Dendritic cell treated with granulocyte-macrophage colony-stimulating factor and Interleukin-4, amounts not matched to agents 40 ng/mL and 50 ng/mL, for 4 days (primary cell): ENCODE results near the gene FAM210B.
"Not testable (repeated sequence)": the region's sequence is repeated elsewhere in the genome, so short reads cannot be mapped to it uniquely, and the experiment has no call there.

Source experiments
- H3K27ac Mint-ChIP-seq: one replicate; pipeline ENCODE4 v1.8.0; 2022; ENCODE audit warnings: mild to moderate bottlenecking, mixed read lengths
- H3K27me3 Mint-ChIP-seq: one replicate; pipeline ENCODE4 v1.8.0; 2022; ENCODE audit warnings: mild to moderate bottlenecking, mixed read lengths
- H3K36me3 Mint-ChIP-seq: one replicate; pipeline ENCODE4 v1.8.0; 2022; ENCODE audit warnings: low read depth, mixed read lengths
- H3K4me1 Mint-ChIP-seq: one replicate; pipeline ENCODE4 v1.8.0; 2022; ENCODE audit warnings: low read depth, mixed read lengths
- H3K4me3 Mint-ChIP-seq: one replicate; pipeline ENCODE4 v1.8.0; 2022; ENCODE audit warnings: mild to moderate bottlenecking, moderate library complexity, mixed read lengths
- H3K9me3 Mint-ChIP-seq: one replicate; pipeline ENCODE4 v1.8.0; 2022; ENCODE audit warnings: mixed read lengths
- intact Hi-C: fragments of 100-400 bp; cut with micrococcal nuclease; formaldehyde crosslinking; loops from one replicate; pipeline ENCODE4 v1.15.0; 2022

The FAM210B gene, protein sequence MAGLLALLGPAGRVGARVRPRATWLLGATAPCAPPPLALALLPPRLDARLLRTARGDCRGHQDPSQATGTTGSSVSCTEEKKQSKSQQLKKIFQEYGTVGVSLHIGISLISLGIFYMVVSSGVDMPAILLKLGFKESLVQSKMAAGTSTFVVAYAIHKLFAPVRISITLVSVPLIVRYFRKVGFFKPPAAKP

DNA sequence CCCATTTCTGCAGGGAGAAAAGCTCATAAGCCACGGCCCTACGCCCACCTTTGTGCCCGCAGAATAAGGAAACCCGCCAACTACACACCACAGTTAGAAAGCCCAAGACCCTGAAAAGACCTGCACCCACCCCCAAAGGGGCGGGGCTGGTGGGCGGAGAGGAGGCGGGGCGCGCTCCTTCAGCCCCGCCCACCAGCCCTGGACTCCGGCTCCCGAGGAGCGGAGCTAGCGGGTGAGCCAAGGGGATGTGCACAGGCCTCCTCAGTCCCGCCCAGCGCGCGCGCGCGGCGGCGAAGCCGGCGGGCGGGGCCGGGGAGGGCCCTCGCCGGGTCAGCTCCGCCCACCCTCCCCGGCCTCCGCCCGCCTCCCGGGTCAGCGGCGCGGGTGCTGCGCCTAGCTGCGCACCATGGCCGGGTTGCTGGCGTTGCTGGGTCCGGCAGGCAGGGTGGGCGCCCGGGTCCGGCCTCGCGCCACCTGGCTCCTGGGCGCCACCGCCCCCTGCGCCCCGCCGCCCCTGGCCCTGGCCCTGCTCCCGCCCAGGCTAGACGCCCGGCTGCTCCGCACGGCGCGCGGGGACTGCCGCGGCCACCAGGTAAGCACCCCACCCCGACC is at the start of gene FAM210B:
Gene FAM210B (plus strand): TSS at position 375 of the 612 bp plus-strand sequence. CDS start 32 bp downstream, at position 407.
- Mint-ChIP-seq H3K27ac (peak within 1 kb of the TSS; percentile 83), H3K4me1 (peaks cover 24% of the 10 kb centered on the region), H3K4me3 (peak within 1 kb of the TSS; percentile 91), H3K36me3 (peaks cover 11% of the 10 kb centered on the region), H3K27me3 (peaks cover 3% of the 10 kb centered on the region), H3K9me3 (no peaks in the 10 kb centered on the region)
- intact Hi-C loops, result loop anchor here (1.0 kb wide), 1 partner anchor 34 kb away; the partner anchor contains the start of genes AURKA and CSTF1

DNA sequence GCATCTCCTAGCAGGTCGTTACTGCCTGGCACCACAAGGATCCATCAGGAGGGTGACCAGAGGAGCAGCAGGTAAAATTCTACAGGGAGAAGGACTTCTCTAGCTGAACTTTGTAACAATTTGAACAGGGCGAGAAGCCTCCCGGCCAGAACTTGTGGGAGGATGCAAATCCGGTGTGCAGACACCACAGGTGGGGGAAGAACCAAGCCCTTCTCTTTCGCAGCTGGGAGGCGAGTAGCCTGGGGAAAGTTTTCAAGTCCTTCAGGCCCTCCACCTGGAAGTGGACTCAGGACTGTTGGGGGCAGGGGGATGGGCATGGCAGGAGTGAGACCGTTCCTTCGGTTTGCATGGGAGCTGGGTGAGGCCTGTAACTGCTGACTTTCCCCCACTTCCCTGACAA is 42.7 kb upstream of the FAM210B start:
- no peak overlapping the region for H3K27ac Mint-ChIP-seq
- no peaks in the 10 kb centered on the region for H3K36me3 Mint-ChIP-seq
- no peaks in the 10 kb centered on the region for H3K9me3 Mint-ChIP-seq
- peaks cover 4% of the 10 kb centered on the region for H3K27me3 Mint-ChIP-seq
- intact Hi-C loops, result no loop called here
- H3K4me3 Mint-ChIP-seq, result no peak overlapping the region
- no peaks in the 10 kb centered on the region for H3K4me1 Mint-ChIP-seq

DNA sequence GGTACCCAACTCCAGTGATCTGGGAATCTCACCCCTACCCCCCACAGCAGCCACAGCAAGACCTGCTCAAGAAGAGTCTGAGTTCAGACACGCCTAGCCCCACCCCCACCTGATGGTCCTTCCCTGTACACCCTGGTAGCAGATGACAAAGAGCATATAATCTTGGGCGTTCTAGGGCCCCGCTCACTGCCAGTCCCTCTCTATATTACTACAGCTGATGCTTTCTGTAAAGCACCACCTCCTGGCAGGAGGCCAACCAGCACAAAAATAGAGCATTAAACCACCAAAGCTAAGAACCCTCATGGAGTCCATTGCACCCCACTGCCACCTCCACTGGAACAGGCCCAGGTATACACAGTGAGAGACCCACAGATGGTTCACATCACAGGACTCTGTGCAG is 42.3 kb upstream of the FAM210B start:
- intact Hi-C loops, result no loop called here
- Mint-ChIP-seq H3K4me3 (no peak overlapping the region), H3K4me1 (no peaks in the 10 kb centered on the region), H3K27ac (no peak overlapping the region), H3K27me3 (peaks cover 4% of the 10 kb centered on the region), H3K9me3 (no peaks in the 10 kb centered on the region), H3K36me3 (no peaks in the 10 kb centered on the region)

DNA sequence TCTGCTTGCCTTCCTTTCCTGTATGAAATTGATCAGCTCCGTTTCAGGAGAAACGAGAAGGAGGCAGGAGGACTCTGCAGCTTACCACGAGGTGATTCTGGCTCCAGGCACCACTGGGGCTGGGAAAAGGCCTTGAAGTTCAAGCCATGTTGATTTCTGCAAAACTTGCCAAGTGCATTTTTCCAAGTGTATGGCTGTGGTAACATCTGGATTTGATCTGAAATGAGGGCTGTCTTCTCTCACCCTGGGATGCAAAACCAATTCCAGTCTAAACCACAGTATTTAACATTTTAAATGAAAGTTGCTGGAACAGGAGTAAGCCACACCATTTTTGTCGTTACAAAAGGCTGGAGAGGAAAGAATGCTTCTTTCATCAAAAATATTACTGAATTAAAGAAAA is 36.1 kb upstream of the FAM210B start:
- no peaks in the 10 kb centered on the region for H3K9me3 Mint-ChIP-seq
- peaks cover 7% of the 10 kb centered on the region for H3K27me3 Mint-ChIP-seq
- no peaks in the 10 kb centered on the region for H3K4me1 Mint-ChIP-seq
- H3K36me3 Mint-ChIP-seq, result no peaks in the 10 kb centered on the region
- H3K27ac Mint-ChIP-seq, result no peak overlapping the region
- no peak overlapping the region for H3K4me3 Mint-ChIP-seq
- intact Hi-C loops, result no loop called here

DNA sequence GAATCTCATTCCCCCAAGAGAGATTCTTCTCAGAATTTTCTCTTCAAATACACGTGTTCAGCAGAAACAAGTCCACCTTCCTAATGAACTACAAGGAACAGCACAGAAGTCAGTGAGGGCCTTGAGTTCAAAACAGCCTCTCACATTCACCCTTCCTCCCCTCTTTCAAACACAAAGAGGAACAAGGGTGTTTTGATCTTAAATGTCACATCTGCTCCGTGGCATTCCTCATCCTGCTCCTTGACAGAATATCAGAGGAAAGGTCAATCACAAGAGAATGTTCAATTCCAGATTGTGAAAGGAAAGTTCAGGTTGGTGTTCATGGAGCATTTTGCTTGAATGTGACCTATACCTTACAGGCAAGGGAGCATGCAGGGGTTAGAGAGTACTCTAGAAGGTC is 35.6 kb upstream of the FAM210B start:
- H3K27me3 Mint-ChIP-seq, result peaks cover 7% of the 10 kb centered on the region
- no peaks in the 10 kb centered on the region for H3K9me3 Mint-ChIP-seq
- no peaks in the 10 kb centered on the region for H3K4me1 Mint-ChIP-seq
- intact Hi-C loops, result no loop called here
- H3K4me3 Mint-ChIP-seq, result no peak overlapping the region
- H3K36me3 Mint-ChIP-seq, result no peaks in the 10 kb centered on the region
- no peak overlapping the region for H3K27ac Mint-ChIP-seq

DNA sequence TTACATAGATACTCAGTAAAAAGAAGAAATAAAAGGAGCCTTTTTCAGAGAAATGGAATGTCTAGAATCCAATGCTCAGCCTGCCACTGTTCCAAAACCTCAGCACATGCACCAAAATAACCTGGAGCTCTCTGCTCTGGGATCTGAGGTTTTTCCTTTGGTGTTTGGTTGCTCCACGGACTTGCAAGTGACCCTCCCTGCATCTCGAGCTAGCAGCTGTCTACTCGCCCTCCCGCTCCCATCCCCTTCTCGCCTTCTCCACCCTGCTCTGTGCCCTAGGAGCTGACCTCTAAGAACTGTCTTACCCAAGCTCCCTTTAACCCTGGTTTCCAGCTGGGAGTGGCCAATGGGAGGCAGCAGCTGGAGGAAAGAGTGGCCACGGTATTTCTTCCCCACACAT is 35.1 kb upstream of the FAM210B start:
- Mint-ChIP-seq H3K4me1 (no peaks in the 10 kb centered on the region), H3K36me3 (no peaks in the 10 kb centered on the region), H3K4me3 (no peak overlapping the region), H3K27ac (no peak overlapping the region), H3K27me3 (peaks cover 7% of the 10 kb centered on the region), H3K9me3 (no peaks in the 10 kb centered on the region)
- intact Hi-C loops, result no loop called here

DNA sequence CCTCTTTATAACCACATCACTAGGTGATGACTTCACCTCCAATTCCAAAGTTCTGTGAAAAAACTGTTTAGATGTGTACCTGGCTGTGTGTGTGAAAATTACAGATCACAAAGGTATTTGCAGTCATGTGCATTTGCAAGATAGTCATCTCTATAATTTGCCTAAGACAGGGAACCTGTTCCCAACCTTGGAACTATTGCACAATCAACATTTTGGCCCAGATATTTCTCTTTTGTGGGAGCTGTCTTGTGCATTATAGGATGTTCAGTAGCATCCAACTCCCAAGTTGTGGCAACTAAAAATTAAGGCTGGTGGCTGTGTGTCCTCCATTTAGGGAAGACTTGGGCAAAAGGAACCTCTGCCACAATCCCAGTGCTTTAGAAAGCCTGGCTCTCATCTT is 34.0 kb upstream of the FAM210B start:
- H3K36me3 Mint-ChIP-seq, result no peaks in the 10 kb centered on the region
- peaks cover 7% of the 10 kb centered on the region for H3K27me3 Mint-ChIP-seq
- H3K27ac Mint-ChIP-seq, result no peak overlapping the region
- H3K4me1 Mint-ChIP-seq, result no peaks in the 10 kb centered on the region
- H3K9me3 Mint-ChIP-seq, result no peaks in the 10 kb centered on the region
- H3K4me3 Mint-ChIP-seq, result no peak overlapping the region
- intact Hi-C loops, result no loop called here

DNA sequence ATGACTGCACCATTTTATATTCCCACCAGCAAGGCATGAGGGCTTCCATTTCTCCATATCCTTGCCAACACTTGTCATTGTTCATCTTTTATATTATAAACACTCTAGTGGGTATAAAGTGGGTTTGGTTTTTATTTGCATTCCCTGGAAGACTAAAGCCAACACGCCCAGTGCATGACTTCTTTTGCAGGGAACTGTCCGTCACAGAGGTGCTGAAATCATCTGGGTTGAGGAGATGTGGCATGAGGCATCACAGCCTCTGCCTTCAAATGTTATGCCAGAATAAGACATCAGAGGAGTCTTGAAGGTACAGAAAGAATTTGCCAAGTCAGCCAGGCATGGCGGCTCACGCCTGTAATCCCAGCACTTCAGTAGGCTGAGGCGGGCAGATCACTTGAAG is 29.9 kb upstream of the FAM210B start:
- Mint-ChIP-seq H3K4me1 (no peaks in the 10 kb centered on the region), H3K36me3 (no peaks in the 10 kb centered on the region), H3K27me3 (peaks cover 3% of the 10 kb centered on the region), H3K9me3 (no peaks in the 10 kb centered on the region), H3K4me3 (no peak overlapping the region), H3K27ac (no peak overlapping the region)
- intact Hi-C loops, result no loop called here

DNA sequence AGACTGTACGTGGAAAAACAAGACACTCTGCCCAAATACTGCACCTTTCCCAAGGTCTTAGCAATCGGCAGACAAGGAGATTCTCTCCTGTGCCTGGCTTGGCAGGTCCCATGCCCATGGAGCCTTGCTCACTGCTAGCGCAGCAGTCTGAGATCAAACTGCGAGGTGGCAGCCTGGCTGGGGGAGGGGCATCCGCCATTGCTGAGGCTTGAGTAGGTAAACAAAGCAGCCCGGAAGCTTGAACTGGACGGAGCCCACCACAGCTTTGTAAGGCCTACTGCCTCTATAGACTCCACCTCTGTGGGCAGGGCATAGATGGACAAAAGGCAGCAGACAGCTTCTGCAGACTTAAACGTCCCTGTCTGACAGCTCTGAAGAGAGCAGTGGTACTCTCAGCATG is 22.1 kb upstream of the FAM210B start:
- H3K27me3 Mint-ChIP-seq, result peaks cover 26% of the 10 kb centered on the region
- H3K4me3 Mint-ChIP-seq, intact Hi-C loops, H3K27ac Mint-ChIP-seq, H3K4me1 Mint-ChIP-seq, H3K9me3 Mint-ChIP-seq, H3K36me3 Mint-ChIP-seq: not testable (repeated sequence)

DNA sequence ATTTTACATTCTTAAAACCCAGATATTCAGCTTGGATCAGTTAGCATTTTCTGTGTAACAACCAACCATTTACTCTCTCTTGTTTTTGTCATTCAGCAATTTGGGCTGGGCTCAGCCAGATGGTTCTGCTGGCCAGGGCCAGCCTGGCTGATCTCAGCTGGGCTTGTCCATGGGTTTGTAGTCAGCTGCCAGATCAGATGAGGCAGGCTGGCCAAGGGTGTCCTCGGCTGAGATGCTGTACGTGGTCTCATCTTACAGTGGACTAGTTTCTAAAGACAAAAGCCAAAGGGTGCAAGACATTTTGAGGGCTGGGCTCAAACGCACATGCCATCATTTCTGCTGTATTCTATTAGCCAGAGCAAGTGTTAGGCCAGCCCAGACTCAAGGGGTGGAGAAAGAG is 16.0 kb upstream of the FAM210B start:
- Mint-ChIP-seq H3K9me3 (no peaks in the 10 kb centered on the region), H3K27me3 (peaks cover 69% of the 10 kb centered on the region), H3K27ac (no peak overlapping the region), H3K4me1 (peaks cover 14% of the 10 kb centered on the region), H3K4me3 (no peak overlapping the region), H3K36me3 (no peaks in the 10 kb centered on the region)
- intact Hi-C loops, result loop anchor here (5.0 kb wide), 2 partner anchors 1660 to 1675 kb away; no protein-coding TSS in a partner anchor

DNA sequence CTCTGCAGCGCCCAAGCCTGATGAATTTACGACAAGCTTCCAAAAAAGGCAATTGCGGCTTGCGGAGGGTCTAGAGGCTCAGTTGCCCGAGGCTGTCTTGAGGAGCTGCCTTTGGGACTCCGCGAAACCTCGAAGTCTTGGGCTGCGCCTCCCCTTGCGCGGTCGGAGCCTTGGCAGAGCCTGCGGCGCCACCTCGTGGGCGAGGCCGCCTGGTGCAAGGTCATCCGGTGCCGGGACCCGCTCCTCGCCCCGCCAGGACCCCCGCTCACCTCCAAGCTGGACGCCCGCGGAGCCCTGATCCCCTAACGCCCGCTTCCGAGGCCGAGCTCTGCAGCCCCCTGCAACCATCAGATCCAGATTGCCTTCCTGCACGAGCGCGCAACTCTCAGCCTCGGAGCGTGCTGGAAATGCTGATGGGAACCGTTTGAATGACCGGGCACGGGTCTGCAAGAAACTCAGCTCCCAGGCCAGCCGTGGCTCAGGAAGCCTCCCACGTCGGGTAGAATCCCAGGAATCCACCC is 14.9 kb upstream of the FAM210B start:
- H3K4me3 Mint-ChIP-seq, result peak overlapping the region; percentile 46
- H3K27ac Mint-ChIP-seq, result no peak overlapping the region
- intact Hi-C loops, result loop anchor here (5.0 kb wide), 2 partner anchors 1662 to 1677 kb away; no protein-coding TSS in a partner anchor
- H3K36me3 Mint-ChIP-seq, result no peaks in the 10 kb centered on the region
- no peaks in the 10 kb centered on the region for H3K9me3 Mint-ChIP-seq
- H3K4me1 Mint-ChIP-seq, result peaks cover 14% of the 10 kb centered on the region
- peaks cover 69% of the 10 kb centered on the region for H3K27me3 Mint-ChIP-seq

DNA sequence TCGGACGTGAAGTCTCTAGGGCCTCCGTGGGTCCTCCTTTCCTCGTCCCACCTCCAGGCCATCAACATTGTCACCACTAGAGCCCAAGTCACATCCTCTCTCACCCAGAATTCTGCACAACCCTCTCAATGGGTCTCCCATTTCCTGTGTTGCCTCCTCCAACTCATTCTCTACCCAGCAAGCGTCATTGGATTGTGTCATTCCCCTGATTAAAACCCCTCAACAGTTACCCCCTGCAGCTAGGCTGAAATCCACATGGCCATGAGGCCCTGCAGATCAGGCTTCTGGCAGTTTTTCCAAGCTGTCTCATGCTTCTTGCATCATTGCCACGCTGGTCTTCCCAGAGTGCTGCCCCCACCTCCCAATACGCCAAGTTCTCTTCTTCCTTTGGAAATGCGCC is 12.9 kb upstream of the FAM210B start:
- H3K4me3 Mint-ChIP-seq, result no peak overlapping the region
- no peak overlapping the region for H3K27ac Mint-ChIP-seq
- intact Hi-C loops, result no loop called here
- peaks cover 61% of the 10 kb centered on the region for H3K27me3 Mint-ChIP-seq
- H3K9me3 Mint-ChIP-seq, result no peaks in the 10 kb centered on the region
- peaks cover 14% of the 10 kb centered on the region for H3K4me1 Mint-ChIP-seq
- no peaks in the 10 kb centered on the region for H3K36me3 Mint-ChIP-seq

DNA sequence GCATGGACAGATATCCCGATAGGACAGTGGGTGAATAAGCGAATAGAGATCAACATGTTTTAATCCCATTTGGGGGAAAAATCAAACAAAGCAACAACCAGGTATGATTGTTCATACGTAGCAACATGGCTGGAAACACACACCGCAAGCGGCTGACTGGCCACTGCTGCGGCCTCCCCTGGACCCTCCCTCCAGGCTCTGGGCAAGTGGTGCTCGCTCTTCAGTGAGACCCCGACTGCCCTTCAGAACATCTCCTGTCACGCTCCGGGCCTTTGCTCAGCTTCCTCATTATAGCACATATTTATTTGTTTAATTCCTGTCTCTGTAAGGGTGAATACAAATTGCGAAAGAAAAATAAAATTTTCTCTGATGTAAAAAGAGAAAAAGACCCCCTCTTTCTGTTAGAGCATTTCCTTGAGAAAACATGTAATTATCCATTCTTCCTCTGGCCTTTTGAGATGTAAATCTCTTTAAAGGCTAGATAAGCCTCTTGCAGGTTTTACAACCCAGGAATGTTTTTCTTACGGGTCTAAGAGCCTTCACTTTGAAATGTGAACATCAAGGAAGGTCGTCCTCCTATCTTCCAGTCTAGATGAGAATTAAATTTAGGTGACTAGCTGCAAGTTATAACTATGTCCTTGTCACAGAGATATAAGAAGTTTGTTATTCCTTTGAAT is 11.0 kb upstream of the FAM210B start:
- Mint-ChIP-seq H3K36me3 (no peaks in the 10 kb centered on the region), H3K27ac (no peak overlapping the region), H3K27me3 (peaks cover 52% of the 10 kb centered on the region), H3K4me1 (peaks cover 14% of the 10 kb centered on the region), H3K4me3 (no peak overlapping the region), H3K9me3 (no peaks in the 10 kb centered on the region)
- intact Hi-C loops, result no loop called here

DNA sequence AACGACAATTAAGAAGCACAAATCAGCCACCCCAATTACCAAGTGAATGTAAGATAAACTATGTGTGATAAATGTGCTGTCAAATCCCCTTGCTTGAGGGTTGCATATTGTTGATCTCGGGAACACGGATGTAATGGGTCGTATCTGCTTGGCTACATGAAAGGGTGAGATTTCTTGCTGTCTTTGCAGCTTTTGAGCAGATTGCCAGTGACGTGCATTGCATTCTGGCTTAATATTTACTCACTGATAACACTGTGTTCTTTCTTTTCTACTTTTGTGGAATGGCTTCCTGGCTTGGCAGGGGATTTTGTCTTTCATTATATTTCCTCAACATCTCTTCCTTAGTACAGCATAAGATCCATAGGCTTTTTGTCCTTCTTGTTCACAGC is 10.5 kb upstream of the FAM210B start:
- no peaks in the 10 kb centered on the region for H3K36me3 Mint-ChIP-seq
- H3K9me3 Mint-ChIP-seq, result no peaks in the 10 kb centered on the region
- H3K4me1 Mint-ChIP-seq, result peaks cover 10% of the 10 kb centered on the region
- H3K27me3 Mint-ChIP-seq, result peaks cover 47% of the 10 kb centered on the region
- no peak overlapping the region for H3K4me3 Mint-ChIP-seq
- no peak overlapping the region for H3K27ac Mint-ChIP-seq
- intact Hi-C loops, result no loop called here
